GM10847 (cell line): ENCODE results near the gene MTA3.

Source experiments
- POLR2A ChIP-seq: IDR thresholded peaks from 2 replicates; pipeline ENCODE4 v1.6.1; 2011; ENCODE audit not compliant: insufficient read length; ENCODE audit errors: extremely low read depth

Gene MTA3

DNA sequence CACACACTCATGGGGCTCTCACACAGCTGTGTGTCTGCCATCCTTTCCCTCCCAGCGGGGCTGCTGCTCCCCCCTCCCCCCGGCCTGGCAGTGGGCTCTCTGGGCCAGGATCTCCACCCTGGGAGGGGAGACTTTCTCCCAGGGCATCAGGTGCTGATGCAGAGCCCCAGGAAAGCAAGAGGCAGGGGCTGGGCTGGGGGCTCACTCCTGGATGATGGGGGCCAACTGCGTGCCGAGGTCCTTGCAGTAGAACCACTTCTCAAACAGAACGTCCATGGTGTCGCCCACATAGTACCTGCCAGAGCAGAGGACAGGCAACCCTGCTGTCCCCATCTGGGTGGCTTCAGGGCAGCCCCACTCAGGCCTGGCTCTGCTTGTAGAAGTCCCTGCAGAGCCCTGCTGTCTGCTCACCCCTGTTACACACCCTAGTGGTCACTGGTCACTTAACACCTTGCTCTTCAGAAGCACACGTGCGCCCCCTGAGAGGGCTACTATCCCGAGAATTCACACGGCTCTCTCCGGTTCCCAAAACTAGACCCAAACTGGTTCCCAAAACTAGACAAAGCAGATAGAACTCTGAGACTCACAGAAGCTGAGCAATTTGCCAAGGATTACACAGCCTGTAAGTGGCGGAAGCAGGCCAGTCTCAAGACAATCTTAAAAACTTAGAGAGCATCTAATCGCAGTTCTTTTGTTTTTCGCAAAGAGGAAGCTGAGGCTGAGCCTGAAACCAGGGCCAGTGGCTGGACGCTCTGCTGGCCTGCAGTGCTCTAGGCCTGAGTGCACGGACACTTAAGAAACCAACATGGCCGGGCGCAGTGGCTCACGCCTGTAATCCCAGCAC is 202.1 kb downstream of the MTA3 start:
- TF ChIP-seq POLR2A, result no peak

DNA sequence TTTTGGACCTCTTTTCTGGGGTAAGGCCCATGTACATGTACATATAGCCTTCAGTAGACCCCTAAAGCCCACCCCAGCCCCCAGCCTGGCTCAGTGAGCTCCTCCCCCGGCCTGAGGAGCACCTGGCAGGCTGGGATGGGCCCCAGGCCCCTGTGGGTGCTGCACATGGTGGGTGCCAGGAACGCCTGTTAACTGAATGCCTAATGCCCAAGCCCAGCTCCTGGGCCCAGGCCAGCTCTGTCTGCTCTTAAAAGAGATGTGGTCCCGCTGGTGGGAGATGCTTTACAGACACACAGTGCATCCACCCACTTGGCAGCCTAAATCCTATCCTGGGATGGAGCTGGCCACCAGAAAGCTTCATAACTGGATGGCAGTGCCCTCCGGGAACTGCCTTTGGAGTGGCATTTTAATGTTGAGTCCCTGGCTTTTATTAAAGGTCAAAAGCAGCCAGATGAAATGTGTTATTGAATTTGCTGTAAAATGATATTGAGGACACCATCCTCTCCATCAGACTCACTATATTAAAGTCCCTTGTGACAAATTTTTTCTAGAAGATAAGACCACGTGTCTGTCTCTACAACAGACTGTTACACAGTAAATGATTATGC is 203.2 kb downstream of the MTA3 start:
- no peak for TF ChIP-seq POLR2A

DNA sequence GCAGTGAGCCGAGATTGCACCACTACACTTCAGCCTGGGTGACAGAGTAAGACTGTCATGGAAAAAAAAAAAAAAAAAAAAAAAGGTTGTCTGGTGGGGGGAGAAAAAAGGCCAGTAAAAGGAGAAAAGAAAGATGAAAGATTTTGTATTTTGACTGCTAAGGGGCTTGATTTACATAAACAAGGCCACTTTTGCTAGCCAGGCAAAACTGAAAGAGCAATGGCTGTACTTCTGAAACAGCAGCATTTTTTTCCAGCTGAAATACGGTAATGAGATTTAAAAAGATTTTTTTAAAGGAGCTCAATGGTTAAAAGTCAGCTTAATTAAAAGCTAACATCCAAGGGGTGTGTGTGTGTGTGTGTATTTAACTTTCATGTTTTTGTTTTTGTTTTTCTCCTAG is 206.8 kb downstream of the MTA3 start:
- TF ChIP-seq POLR2A, result no peak

DNA sequence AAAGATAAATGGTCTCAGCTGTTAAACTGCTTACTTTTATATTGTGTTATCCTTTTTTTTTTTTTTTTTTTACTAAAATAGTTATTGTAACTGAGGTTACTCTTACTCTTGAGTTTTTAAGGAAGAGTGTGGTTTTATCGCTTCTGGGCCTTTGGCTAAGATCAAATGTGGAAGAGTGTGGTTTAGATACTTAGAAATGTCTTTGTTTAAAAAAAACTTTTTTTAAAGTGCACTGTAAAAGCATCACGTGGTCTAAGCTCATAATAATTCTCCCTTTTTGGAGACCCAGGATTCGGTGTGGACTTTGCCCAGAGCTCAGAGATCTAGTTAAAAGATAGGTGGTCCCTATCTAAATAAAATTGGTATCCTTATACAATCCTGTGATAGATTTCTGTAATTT is 207.4 kb downstream of the MTA3 start:
- TF ChIP-seq POLR2A, result no peak

DNA sequence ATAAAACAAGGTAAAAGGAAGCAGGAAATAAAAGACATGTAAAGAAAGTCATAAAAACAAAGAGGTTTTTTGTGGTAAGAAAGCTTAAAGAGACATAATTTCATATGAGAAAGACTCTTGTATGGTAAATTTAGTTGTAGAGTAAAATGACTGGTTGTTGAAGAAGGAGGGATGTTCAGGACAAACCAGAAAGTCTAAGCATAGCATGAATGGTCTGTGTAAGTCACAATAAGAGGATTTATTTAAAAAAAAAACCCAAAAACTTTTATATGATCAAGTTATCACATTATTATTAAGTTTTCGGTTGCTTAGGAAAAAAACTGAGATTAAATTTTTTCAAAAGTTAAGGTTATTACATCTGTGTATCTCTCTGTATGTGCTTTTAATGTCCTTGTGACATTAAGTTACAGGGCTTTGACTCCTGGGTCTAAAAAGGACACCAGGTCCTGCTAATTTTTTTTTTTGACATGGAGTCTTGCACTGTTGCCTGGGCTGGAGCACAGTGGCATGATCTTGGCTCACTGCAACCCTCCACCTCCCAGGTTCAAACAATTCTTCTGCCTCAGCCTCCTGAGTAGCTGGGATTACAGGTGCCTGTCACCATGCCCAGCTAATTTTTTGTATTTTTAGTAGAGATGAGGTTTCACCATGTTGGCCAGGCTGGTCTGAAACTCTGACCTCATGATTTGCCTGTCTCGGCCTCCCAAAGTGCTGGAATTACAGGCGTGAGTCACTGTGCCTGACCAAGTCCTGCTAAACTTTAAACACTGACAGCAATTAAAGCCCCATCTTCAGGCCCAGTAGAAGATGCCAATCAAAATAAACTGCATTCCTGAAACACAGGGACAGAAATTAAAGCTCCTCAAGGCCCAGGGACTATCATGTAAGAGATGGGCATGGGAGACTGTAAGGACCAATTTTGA is 209.7 kb downstream of the MTA3 start:
- no peak for TF ChIP-seq POLR2A

DNA sequence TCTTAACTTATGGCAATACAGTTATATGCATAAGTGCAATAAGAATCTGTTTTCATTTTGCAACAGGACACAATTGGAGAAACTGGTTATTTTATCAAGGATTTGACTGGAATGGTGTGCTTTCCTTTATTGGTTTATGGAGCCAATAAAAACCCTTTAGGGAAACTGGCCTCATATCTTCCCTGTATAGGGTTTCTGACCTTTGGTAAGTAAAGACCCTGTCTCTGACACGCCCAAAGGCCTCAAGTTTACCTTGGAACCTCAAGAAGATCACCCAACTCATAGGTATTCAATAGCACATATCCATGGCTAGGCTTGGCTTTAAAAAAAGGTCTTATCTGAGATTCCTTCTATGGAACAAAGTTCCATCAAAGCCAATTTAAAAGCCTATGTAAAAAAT is 212.7 kb downstream of the MTA3 start:
- no peak for TF ChIP-seq POLR2A

DNA sequence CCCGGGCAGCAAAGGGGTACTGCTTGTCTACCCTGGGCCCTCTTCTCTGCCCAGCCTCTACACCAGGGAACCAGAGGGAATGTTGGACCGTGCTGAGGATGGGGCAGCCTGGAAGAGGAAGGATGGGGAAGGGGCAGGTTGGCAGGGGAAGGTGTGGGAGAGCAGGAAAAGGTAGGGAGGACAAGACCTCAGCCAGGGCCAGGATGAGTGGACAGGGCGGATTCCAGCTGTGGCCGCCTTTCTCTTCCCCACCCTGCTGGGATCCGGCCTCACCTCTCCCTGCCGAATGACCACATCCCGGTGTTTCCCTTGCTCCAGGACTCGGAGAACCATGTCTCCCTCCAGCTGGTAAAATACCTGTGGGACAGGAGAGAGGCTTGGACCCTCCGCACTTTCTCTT is 215.1 kb downstream of the MTA3 start:
- no peak for TF ChIP-seq POLR2A

DNA sequence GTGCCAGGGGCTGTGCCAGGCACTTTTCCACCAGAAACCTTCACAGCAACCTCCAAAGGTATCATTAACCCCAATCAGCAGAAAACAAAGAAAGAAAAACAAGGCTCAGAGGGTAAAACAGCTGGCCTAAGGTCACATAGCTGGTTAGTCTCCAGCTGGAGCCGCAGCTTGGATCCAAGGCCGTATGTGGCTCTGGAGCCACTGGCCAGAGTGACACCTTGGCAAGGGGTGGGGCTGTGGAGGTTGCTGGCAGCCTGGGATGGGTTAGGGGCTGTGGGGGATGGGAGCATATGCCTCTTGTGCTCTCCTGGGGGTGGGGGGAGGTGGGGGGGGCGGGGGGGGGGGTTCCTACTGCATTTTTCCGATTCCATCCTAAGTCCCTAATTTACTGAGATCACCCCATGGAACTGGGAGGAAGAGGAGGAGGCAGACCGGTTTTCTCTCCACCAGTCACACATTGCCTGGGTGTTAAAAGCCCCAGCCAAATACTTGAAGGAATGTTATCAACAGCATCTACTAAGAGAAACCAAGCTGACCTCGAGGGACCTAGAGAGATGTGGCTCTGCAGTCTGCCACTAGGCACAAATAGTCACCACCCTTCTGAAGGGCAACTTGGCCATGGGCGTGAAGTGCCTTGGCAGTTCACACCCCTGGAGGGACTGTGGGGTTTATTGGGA is 215.9 kb downstream of the MTA3 start:
- TF ChIP-seq POLR2A, result no peak

DNA sequence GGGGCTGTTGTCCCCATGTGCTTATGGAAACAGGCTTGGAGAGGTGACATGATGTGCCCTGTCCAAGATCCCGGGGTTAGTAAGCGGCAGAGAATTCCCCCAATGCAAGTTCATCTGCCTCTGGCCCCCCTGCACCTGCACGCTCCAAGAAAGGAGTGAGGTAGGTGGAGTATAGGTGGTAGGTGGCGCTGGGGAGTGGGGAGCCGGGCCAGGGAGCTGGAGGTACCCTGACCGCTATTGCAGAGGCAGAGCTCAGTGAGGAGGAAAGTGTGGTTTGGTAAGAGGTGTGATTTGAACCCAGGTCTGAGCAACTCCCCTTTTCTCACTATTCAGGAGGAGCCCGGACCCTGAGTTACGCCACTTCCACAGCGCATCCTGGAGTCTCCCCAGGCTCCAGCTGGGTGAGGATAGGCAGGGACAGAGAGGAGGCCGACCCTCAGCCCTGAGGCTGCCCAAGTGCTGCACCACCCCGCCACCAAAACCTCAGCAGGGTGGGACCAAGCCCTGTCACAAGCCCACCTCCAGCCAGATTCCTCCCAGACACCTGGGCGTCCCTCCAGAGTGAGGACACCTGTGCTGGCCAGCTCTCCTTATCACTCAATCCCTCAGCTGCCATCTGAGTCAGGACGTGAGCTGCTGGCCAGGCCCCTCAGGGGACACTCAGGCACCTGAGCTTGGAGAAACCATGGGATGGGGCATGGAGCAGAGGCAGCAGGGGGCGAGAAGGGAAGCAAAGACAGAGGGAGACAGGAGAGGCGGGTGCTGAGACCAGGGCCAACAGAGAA is 218.3 kb downstream of the MTA3 start:
- TF ChIP-seq POLR2A, result no peak

DNA sequence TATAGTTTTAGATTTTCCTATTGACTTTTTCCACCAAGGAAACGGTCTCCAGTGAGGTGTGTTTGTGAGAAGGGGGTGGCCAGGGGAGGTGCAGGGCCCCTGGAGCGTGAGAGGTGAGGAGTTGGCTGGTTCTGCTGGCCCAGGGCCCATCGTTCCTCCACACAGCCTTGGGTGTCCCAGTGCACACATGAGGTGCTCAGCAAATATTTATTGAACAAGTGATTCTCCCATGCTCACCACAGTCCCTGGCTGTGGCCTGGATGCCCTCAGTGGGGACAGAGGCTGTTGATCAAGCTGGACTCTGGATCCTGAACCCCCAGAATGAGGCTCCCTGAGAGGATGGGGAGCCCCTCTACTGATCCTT is 219.0 kb downstream of the MTA3 start:
- no peak for TF ChIP-seq POLR2A

DNA sequence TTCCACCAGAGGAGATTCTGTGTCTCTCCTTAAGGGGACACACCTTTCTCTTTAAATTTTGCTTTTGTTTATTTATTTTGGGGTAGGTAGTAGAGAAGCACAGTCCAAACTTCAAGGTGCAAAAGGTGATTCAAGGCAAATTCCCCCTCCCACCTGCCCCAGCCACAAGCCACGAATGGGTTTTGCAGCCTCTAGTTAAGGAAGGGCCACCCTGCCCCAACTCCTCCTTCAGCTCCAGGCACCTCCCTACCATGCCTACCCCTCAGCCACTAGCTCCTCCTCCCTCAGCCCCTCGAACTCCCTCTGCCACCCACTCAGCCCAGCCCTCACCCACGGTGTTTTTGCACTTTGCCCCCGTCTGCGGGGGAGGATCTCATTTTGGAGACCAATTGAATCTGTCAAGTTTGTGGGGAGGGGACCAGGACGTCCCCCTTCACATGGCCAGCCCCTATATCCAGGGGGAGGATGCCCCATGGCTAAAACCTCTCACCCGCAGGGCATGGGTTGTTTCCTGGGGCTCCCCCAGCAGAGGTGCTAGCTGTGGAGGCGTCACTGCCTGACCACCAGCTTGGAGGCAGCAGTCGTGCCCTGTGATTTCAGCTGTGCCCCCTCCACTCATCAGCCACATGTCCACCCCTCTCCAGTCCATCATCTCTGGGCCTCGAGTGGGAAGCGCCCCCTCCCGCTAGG is 219.5 kb downstream of the MTA3 start:
- TF ChIP-seq POLR2A, result no peak

DNA sequence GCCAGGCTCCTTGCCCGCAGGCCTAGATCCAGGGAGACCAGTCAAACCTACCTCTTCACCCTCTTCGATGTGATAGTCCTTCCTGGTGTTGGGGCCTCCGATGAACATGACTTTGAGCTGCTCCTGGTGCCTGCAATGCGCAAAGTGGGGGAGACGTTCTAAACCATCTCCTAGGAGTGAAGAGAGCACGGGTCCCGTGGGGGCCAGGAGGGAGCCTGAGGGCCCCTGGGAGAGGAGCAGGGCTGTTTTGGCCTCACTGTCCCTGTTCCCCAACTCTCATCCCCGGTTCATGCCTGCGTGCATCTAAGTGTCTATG is 220.0 kb downstream of the MTA3 start:
- no peak for TF ChIP-seq POLR2A

DNA sequence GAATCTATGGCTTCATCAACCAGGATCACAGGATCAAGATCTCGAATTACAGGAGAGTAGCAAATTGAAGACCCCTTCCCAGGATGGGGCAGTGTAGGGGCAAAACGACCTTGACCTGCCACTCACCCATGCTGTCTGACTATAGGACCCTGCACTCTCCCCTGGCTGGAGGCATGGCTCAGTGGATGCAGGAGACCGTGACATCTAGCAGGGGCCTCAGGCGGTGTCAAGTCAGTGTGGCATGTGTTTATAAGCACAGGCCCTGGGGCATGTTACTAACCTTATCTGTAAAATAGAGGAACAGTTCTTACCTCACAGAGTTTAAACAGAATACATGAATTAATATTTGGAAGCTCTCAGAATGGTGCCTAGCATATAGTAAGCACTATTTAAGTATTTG is 220.4 kb downstream of the MTA3 start:
- TF ChIP-seq POLR2A, result no peak

DNA sequence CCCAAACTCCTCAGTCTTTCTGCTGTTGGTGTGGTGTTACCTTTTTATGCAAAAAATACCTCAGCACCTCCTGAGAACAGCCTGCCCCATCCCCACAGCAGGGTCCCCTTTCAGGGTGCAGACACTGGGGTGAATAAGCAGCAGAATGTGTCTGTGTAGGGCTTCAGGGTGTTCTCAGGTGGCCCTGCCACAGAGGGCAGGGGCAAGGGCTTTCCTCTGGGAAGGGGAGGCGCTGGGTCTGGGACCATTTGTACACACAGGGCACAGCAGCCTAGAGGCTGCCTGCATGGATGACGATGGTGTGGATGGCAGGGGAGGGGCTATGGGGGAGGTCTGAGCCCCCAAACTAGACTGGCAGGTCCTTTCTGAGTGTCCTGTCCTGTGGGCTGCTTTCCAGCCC is 221.3 kb downstream of the MTA3 start:
- TF ChIP-seq POLR2A, result no peak
